Coronary artery (tissue), 2 donors: ENCODE results near the gene SPATA6.
"Not testable (repeated sequence)": the region's sequence is repeated elsewhere in the genome, so short reads cannot be mapped to it uniquely, and the experiment has no call there.

Experiments used
- DNase-seq: peaks from one replicate; pipeline ENCODE4 v3.0.0-alpha.2; 2017; ENCODE audit warnings: low spot score
- H3K27ac ChIP-seq, 2 donors: fragments of 200-600 bp; sonication (generic); one replicate each; pipeline ENCODE4 v1.5.1; 2016 to 2019
- H3K4me3 ChIP-seq: fragments of 200-600 bp; sonication (generic); 2 replicates; pipeline ENCODE4 v1.5.1; 2016; ENCODE audit warnings: mild to moderate bottlenecking, moderate library complexity
- CTCF ChIP-seq: fragments of 200-600 bp; sonication (generic); IDR thresholded peaks from one replicate; pipeline ENCODE4 v1.5.1; 2019; ENCODE audit warnings: antibody characterized with exemption

SPATA6 gene

DNA sequence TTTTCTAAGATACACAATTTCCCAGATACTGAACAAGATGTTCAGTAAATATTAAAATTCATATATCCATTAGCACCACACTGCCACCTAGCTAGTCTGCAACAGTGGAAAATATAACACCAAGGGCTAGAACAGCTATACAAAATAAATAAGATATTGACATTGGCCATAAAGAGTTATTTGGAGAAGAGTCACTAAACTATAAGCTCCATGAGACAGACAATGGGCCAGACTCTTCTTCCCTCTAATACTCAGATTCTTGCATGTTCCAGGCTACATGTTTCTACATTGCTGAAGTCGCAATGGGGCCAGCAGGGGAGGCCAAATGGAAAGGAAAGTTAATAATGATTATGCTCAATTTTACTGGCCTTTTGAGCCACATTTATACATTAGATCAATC, 21.5 kb downstream of the SPATA6 start:
- no peak for DNase-seq
- no peak for TF ChIP-seq CTCF
- Histone ChIP-seq H3K27ac (no peak overlapping the region), H3K4me3 (no peak overlapping the region)

GRCh38 chr1:48448932-48449331, 23.1 kb downstream of the SPATA6 start:
- H3K27ac ChIP-seq = no peak overlapping the region
- DNase-seq = no peak
- no peak overlapping the region for H3K4me3 ChIP-seq
- no peak for TF ChIP-seq CTCF

- DNase-seq, H3K4me3 ChIP-seq, H3K27ac ChIP-seq: not testable (repeated sequence)
These were observed 27.8 kb downstream of the SPATA6 start for GRCh38 chr1:48444186-48444585.

DNA sequence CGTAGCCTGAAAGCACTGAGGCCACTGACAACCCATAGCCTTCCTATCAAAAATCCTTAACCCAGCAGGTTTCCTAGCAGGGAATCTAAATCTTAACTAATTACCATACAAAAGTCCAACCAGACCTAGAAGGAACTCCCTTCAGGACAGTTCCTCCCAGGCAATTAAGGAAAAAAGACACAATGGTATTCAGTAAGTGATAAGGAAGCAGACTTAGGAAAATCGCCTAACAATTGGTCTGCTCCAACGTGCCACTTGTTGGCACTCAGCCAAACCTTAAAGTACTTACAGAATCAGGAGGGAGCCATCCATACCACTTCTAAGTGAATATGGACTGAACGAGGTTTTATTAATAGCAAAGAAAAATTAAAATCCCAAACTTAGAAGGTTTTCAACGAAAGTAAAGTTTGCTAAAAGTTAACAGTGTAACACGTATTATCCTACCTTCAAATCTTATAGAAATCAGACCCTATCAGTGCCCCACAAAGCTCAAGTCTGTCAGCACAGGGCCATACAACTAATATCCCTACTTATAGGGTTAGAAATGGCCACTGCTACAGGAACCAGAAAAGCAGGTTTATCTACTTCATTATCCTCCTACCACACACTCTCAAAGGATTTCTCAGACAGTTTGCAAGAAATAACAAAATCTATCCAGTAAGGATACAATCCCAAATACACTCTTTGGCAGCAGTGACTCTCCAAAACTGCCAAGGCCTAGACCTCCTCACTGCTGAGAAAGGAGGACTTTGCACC, 29.0 kb downstream of the SPATA6 start:
- no peak overlapping the region for H3K4me3 ChIP-seq
- DNase-seq = no peak
- TF ChIP-seq CTCF = no peak
- H3K27ac ChIP-seq = no peak overlapping the region

DNA sequence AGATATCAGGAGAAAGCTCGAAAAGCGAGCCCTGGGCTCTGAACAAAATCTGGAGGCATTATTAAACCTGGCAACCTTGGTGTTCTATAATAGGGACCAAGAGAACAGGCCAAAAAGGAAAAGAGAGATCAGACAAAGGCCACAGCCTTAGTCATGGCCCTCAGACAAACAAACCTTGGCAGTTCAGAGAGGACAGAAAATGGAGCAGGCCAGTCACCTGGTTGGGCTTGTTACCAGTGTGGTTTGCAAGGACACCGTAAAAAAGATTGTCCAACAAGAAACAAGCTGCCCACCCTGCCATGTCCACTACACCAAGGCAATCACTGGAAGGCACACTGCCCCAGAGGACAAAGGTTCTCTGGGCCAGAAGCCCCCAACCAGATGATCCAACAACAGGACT, 31.2 kb downstream of the SPATA6 start:
- not testable (repeated sequence) for DNase-seq, H3K27ac ChIP-seq, H3K4me3 ChIP-seq

GRCh38 chr1:48439380-48439779, 32.6 kb downstream of the SPATA6 start:
- Histone ChIP-seq H3K4me3 (no peak overlapping the region), H3K27ac (no peak overlapping the region)
- DNase-seq = no peak
- TF ChIP-seq CTCF = no peak

- DNase-seq, H3K4me3 ChIP-seq, H3K27ac ChIP-seq: not testable (repeated sequence)
These were observed 34.6 kb downstream of the SPATA6 start for GRCh38 chr1:48437379-48437778.

DNA sequence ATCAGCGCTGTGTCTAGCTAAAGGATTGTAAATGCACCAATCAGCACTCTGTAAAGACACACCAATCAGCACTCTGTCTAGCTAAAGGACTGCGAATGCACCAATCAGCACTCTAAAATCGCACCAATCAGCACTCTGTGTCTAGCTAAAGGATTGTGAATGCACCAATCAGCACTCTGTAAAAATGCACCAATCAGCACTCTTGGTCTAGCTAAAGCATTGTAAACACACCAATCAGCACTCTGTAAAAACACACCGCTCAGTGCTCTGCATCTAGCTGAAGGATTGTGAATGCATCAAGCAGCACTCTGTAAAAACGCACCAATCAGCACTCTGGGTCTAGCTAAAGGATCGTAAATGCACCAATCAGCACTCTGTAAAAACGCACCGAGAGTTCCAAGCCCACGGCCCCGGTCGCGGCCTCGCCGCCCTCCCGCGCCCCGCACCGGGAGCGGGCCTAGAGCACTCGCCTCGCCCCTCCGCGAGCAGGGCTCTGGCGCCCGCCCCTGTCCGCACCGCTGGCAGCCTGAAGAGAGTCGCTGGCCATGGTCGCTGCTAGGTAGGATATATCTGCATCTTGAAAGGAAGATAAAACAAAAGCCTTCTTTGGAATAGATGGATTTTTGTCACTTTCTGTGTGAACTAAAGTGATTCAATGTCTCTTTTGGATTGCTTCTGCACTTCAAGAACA, 36.5 kb downstream of the SPATA6 start:
- not testable (repeated sequence) for DNase-seq, H3K4me3 ChIP-seq, H3K27ac ChIP-seq

GRCh38 chr1:48430832-48431231, 41.2 kb downstream of the SPATA6 start:
- no peak for TF ChIP-seq CTCF

More at GRCh38 chr1:48430832-48431231, 41.2 kb downstream of the SPATA6 start:
- Histone ChIP-seq H3K4me3 (no peak overlapping the region), H3K27ac (no peak overlapping the region)
- DNase-seq = no peak
